Stimulated activated CD4-positive, alpha-beta T cell treated with anti-CD3 and anti-CD28 coated beads, Interleukin-15, amount 100 ng/mL, for 1 hour (primary cell): ENCODE measurements around the gene PSMC3.

Experiments
- DNase-seq, 2 donors: peaks; one replicate each; pipeline ENCODE4 v3.0.0-alpha.2; 2020; ENCODE audit warnings: low read depth in 1 of 2, low spot score in 1 of 2

Gene PSMC3

DNA sequence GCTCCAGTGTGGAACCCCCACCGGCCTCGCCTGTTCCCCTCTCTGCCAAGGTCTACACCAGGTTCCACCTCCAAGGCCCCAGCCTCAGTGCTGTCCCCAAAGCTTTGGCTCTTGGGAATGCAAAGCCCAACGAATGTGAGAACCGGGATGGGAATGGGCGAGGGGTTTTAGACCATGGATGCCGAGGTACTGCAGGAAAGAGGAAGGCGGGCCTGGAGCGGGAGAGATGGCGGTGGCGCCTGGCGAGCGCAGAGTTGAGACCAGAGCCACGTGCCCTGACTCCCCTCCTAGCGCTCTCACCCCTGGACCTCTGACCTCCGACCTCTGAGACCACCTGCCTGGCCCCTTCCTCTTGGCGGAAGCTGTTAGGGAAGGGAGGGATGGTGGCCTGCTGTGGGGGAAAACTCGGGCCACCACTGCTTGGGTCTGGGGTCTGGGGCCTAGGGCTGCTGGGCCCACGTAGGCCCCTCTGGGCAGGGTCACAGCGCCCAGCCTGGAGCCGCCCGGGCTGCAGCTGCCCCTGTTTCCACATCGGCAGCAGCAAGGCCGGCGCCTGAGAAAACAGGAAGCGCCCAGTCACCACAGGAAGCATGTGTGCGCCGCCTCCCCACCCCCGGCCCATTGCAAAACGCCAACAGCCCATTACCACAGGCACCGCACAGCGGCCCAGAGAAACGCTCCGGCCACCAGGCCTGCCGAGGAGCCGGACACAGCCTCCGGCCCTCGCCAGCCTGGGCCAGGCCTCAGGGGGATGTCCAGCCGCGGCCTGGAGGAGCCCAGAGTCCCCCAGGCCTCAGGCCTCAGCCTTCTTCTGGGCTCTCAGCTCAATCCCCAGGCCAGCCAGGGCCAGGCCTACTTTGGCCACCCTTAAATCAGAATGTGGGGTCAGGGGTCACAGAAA lies 31.7 kb downstream of the PSMC3 start:
- peak in 1 of 2 donors; percentile 31 for DNase-seq

- DNase-seq = no peak
Observed at GRCh38 chr11:47394050-47394321, 32.3 kb downstream of the PSMC3 start.

DNA sequence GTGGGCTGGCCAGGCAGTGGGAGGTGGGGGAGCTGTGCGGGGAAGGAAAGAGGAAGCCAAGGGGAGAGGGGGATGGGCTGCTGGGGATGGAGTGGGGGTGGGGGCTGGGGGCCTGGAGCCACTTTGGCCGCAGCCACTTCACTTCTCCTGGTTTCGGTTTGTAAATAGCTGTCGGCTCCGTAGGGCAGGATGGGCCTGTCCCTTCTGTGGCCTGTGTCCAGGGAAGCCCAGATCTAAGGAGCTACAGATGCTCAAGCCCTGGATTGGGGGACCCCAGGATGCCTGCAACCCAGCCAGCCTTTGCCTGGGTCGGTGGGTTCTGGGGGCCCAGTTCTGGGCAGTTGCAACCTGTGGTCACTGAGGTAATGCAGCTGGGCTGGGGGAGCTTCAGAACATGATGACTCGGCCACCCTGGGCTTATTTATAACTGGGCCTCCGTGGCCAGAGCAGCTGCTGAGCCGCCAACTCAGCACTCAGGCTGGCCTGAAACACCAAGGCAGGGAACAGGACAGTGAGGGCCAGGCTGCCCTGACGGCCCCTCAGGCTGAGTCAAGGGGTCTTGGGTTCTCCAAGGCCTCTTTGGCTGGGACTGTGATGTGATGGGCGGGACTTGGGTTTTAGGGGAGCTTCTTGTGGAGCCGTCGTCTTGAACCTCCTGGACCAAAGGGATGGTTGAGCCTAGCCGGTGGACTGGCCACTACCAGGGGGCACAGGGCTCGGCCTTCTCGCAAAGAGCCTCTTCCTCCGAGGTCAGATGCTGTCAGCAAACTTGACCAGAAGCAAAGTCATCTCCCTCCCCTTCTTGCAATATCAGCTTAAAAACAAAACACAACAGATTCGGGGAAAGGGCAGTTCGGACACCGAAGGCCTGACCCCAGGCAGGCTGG lies 32.8 kb downstream of the PSMC3 start:
- DNase-seq = no peak

- no peak for DNase-seq
Observed at GRCh38 chr11:47392546-47393162, 33.6 kb downstream of the PSMC3 start.

DNA sequence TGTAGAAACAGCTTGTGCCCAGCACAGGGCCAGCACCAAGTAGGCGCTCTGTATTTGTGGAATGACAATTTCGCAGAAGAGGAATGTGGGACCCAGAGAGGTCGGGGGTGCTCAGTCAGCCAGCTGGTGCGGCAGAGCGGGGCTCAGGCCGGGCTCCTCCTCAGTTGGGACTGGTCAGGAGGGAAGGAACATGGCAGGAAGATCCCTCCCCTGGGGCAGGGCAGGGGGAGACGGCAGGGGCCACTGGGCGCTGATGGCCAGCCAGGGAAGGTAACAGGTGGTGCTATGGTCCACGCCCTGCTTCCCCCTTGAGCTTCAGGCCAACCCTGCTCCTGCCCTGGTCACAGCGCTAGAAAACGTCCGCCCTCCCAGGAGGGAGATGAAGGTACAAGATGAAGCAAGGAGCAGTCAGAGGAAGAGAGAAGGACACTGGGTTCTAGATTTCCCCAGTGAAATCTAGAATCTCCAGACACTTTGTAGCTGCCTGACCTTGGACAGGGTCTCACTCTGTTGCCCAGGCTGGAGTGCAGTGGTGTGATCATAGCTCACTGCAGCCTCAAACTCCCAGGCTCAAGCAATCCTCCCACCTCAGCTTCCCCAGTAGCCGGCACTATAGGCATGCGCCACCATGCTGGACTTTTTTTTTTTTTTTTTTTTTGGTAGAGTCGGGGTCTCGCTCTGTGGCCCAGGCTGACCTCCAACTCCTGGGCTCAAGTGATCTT lies 34.4 kb downstream of the PSMC3 start:
- no peak for DNase-seq

DNA sequence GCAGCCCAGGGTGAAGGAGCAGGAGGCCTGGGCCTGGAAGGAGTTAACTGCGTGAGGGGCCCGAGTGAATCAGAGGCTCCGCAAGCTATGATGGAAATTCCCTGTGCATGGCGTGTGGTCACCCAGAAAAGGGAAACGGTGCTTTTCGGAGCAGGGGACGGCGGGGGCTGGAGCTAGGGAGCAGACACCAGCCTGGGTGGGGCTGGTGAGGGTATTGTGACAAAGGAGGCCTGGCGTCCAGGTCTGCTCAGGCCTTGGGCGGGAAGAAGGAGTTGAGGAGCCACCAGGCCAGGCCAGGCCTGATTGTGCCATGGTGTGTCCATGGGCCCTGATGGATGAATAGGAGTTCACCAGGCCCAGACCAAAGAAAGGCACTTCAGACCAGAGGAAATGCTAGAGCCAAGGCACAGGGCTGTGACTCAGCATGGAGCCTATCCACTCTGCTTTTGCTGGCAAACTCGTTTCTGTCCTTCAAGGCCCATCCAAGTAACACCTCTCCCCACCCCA lies 35.1 kb downstream of the PSMC3 start:
- no peak for DNase-seq

GRCh38 chr11:47390422-47390760 lies 35.8 kb downstream of the PSMC3 start:
- DNase-seq = no peak

DNA sequence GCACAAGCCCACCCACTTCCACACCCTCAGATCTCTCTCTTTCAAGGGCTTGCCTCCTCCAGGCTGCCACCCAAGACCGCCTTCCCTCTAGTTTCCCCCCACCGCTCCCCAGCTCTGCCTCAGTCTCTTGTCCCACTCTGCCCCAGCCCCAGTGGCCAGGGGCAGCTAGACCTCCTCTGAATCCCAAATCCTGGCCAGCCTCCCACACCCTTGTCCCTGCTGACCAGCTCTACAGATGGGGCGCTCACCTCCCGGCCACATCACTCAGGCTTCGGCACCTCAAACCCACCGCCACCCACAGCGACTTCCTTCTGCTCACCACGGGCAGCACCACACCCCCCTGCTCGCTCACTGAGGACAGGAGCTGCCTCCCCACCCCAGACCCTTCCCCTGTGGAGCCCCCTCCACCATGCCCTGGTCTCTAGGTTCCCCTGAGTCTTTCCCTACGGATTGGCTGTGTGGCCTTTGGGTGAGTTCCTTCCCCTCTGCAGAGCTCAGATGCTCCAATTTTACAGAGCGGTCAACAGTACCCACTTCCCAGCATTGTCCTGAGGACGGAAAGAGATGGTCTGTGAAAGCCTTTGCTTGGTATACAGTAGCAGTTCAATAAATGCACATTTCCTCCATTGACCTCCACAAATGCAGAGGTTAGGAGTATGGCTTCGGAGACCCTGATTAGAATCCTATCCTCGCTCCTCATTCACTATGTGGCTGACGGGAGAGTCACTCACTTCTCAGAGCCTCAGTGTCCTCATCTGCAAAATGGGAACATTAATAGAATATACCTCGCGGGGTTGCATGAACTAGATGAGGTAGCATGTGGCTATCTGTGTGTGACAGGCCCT lies 36.4 kb downstream of the PSMC3 start:
- DNase-seq = no peak

- no peak for DNase-seq
Observed at GRCh38 chr11:47388697-47389576, 37.3 kb downstream of the PSMC3 start.

DNA sequence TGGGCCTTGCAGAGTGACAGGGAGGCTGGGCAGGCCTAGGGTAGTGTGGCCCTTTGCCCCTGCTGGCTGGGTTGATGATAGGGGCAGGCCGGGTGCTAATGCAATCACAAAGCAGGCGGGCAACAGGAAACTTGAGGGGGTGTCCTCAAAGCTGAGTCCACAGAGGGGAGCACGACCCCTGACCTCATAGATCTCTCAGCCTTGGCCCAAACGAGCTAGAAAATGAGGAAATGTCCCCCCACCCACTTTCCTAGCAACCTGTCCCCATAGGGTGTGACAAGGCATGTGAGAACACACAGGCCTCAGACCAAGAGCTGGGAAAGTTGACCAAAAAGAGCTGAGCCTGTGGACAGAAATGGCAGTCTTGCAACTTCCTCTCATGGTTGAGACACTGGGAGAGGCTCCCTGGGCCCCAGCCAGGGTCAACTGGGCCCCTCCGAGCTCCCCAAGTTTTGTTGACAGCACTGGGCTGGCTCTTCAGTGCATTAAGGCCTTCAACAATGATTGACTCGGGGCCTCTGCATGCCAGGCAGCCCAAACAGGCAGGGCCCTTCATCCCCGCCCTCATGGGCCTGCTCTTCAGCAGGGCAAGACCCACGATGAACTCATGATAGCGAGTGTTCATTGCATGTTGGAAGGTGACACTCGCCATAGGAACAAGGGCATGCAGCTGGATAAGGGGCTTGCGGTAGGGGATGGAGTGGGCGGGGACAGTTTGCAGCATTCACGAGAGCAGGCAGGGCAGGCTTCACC lies 38.1 kb downstream of the PSMC3 start:
- DNase-seq = no peak

- no peak for DNase-seq
Observed at GRCh38 chr11:47384498-47384897, 41.7 kb downstream of the PSMC3 start.

DNA sequence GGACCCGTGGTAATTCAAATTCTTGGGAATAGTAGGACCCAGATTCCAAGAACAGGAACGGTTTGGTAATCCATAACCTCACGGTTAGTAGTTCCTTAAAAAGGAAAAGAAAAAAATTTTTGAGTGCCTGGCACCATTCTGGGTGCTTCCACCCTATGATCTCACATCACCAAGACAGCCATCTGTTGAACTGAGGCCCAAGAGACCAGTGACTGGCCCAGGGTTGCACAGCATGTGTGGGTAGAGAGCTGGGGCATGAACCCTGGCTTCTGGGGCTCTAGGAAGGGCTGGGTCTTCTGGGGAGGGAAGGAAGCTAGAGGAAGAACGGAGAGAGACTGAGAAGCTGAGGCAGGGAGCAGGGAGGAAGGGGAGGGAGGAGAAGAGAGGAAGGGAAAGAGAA lies 43.2 kb downstream of the PSMC3 start:
- no peak for DNase-seq

DNA sequence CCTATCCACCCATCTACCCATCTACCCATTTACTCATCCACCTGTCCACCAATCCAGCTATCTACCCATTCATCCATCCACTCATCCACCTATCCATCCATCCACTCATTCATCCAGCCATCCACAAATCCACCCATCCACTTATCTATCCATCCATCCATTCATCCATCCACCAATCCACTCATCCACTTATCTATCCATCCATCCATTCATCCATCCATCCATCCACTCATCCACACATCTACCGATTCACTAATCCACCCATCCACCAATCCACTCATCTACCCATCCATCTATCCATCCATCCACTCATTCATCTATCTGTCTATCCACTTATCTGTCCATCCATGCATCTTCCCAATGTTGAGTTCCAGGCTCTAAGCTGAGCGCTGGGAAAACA lies 46.2 kb downstream of the PSMC3 start:
- no peak for DNase-seq

DNA sequence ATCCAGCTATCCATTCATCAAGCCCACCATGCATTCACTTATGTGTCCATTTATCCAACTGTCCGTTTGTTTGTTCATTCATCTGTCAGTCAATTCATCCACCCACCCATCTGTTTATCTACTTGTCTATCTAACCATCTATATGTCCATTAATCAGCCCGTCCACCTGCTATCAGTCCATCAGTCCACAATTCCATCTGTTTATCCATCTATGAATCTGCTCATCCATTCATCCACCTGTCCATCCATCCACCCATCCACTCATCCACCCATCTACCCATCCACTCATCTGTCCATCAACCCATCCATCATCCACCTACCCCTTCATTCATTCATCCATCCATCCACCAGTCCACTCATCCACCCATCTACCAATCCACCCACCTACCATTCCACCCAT lies 46.9 kb downstream of the PSMC3 start:
- DNase-seq = no peak

GRCh38 chr11:47378836-47379170 lies 47.4 kb downstream of the PSMC3 start:
- DNase-seq = no peak

GRCh38 chr11:47378010-47378835 lies 48.0 kb downstream of the PSMC3 start, which contains the start of gene SPI1:
Gene SPI1, minus strand, starts transcription at chr11:47378547. Its CDS starts 194 bp downstream, at chr11:47378353.
- no peak for DNase-seq

DNA sequence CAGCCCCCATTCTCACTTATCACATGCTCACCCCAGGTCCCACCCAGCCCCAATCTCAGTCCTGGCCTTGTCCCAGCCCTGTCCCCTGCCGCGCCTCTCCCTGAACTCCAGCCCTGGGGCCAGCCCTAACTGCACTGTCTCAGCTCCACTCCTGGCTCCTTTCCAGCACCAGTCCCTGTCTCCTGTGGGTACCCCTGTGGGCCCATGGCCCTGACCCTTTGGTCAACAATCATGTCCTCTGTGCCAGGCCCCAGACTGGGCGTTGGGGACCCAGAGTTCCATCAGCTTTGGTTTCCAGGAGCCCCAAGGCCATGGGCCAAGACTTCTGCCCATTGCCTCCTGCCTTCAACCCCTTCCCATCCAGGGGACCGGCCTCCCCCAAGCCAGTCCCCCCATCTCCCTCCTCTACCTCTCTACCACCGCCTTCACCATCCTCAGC lies 48.6 kb downstream of the PSMC3 start:
- no peak for DNase-seq
